Thymus (tissue), 11 donors: ENCODE data around the gene ITIH2. TPM values are rescaled to one million over a fixed set of nuclear protein-coding genes. Genes with fewer than 3 reads are reported as not detected.
"Not testable (repeated sequence)": the region's sequence is repeated elsewhere in the genome, so short reads cannot be mapped to it uniquely, and the experiment has no call there.

Source experiments
- DNase-seq, 9 donors: peaks; one replicate each; pipeline ENCODE4 v3.0.0-alpha.2; 2013; ENCODE audit warnings: low spot score in 9 of 9, low read depth in 6 of 9, missing footprints in 1 of 9
- H3K27ac ChIP-seq, 2 donors: one replicate each; pipeline ENCODE4 v1.5.1; 2013; ENCODE audit warnings: control low read depth in 1 of 2, low read depth in 1 of 2, low read length in 1 of 2, mild to moderate bottlenecking in 1 of 2, moderate library complexity in 1 of 2
- H3K27me3 ChIP-seq, 2 donors: one replicate each; pipeline ENCODE4 v1.5.1; 2013; ENCODE audit warnings: low read length in 1 of 2; ENCODE audit not compliant: control insufficient read depth in 2 of 2, insufficient read depth in 1 of 2
- H3K36me3 ChIP-seq, 2 donors: one replicate each; pipeline ENCODE4 v1.5.1; 2013; ENCODE audit warnings: low read length in 1 of 2, mild to moderate bottlenecking in 1 of 2, moderate library complexity in 1 of 2; ENCODE audit not compliant: control insufficient read depth in 2 of 2, insufficient read depth in 2 of 2
- H3K4me1 ChIP-seq, 2 donors: one replicate each; pipeline ENCODE4 v1.5.1; 2013; ENCODE audit warnings: low read length in 2 of 2; ENCODE audit not compliant: control insufficient read depth in 2 of 2, insufficient read depth in 2 of 2
- H3K4me3 ChIP-seq, 2 donors: one replicate each; pipeline ENCODE4 v1.5.1; 2013; ENCODE audit warnings: low read length in 2 of 2, control low read depth in 1 of 2, mild to moderate bottlenecking in 1 of 2
- H3K9me3 ChIP-seq, 2 donors: one replicate each; pipeline ENCODE4 v1.5.1; 2013; ENCODE audit warnings: low read length in 1 of 2, mild to moderate bottlenecking in 1 of 2; ENCODE audit not compliant: control insufficient read depth in 2 of 2, insufficient read depth in 1 of 2
- WGBS: extraction: QIAGEN DNeasy Blood & Tissue Kit; methylation state at CpG from one replicate; pipeline ENCODE4 v1.1.7; 2013; 5-methylcytosine and 5-hydroxymethylcytosine counted together
- polyA plus RNA-seq: library from polyadenylated mRNA; stranded (reverse); fragments of 200-250 nt; gene quantifications from one replicate; pipeline ENCODE4 v1.2.3, GENCODE V29; 2013
- total RNA-seq: library from RNA; stranded (reverse); fragments of 120-200 nt; gene quantifications from one replicate; pipeline ENCODE4 v1.2.4, GENCODE V29; 2013
- donor health status: healthy.

ITIH2 gene
- total and polyA plus RNA-seq, 2 donors, result 0.05 to 0.19 TPM

DNA sequence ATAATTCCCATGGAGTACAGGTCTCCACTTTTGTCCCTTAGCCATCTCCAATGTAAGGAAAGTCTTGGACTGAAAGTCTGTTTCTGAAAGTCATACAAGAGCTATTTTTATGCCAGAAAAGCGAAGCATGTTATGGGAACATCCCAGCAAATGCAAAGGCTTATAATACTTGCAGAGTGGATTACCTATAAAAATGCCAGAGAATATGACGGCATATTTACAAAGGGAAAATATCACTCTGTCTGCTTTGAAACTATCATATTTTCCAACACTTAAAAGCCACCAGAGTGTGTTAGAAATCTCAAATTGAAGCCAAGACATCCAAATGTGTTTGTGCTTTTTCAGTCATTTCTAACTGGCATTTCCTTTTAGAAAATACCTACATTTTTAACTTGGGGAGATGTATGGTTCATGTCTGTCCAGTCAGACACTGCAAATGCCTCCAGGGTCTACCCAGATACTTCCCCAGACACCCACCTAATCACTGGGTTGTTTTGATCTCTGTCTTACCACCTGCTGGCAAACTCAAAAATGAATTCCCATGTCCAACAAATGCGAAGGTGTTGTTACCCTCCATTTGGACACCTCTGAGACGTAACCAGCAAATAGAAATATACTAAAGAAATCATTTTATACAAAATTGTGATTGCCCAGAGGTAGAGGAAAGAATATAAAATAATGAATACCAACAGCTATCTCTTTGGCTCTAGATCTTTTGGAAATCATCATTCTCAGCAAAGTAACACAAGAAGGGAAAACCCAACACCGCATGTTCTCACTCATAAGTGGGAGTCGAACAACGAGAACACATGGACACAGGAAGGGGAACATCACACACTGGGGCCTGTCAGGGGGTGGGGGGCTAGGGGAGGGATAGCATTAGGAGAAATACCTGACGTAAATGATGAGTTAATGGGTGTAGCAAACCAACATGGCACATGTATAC, 1.2 kb downstream of the ITIH2 start:
- Histone ChIP-seq H3K27ac (no peak overlapping the region), H3K4me1 (no peaks in the 10 kb centered on the region), H3K27me3 (peaks cover 0 to 3% of the 10 kb centered on the region in 2 donors), H3K36me3 (no peaks in the 10 kb centered on the region), H3K4me3 (no peak overlapping the region), H3K9me3 (no peaks in the 10 kb centered on the region)
- no peak for DNase-seq
- WGBS, result 96% methylated on average over 8 of the region's 8 CpGs

DNA sequence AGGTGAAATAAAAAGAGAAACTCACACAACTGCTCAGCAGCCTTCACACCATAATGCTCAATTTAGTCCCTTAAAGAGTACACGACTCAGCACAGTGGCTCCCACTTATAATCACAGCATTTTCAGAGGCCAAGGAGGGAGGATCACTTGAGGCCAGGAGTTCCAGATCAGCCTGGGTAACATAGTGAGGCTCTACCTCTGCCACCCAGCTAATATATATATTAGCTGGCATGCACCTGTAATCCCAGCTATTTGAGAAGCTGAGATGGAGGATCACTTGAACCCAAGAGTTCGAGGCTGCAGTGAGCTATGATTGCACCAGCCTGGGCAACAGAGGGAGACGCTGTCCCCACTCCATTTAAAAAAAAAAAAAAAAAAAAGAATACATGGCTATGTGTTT, 2.2 kb downstream of the ITIH2 start:
- Histone ChIP-seq H3K27ac (no peak overlapping the region), H3K36me3 (no peaks in the 10 kb centered on the region), H3K4me1 (no peaks in the 10 kb centered on the region), H3K4me3 (no peak overlapping the region), H3K27me3 (peaks cover 0 to 3% of the 10 kb centered on the region in 2 donors), H3K9me3 (no peaks in the 10 kb centered on the region)
- WGBS, result 94% methylated on average over 3 of the region's 3 CpGs
- no peak for DNase-seq

DNA sequence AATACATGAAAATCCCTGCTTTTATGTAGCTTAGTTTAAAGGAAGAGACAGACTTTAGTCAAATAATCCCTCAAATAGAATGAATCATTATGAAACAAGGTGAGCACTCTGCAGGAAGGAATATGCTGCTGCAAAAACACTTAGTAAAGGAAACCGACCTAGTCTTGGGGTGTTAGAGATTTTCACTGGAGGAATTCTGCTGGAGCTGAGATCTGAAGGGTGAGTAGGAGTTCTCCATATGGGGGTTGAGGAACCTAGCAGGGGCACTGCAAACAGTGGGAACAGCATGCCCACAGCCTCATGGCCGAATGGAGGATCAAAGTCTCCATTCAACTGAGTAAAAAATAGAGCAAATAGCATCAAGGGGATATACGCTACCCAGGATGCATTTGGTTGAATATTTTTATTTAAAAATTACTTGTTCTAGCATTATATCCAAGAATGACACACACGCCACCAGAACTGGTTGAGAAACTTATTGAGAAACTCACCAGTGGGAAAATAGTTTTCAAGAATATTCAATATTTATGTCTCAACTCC, 3.5 kb downstream of the ITIH2 start:
- WGBS, result 95% methylated on average over 4 of the region's 4 CpGs
- Histone ChIP-seq H3K27ac (no peak overlapping the region), H3K4me3 (no peak overlapping the region), H3K4me1 (no peaks in the 10 kb centered on the region), H3K27me3 (peaks cover 0 to 3% of the 10 kb centered on the region in 2 donors), H3K9me3 (no peaks in the 10 kb centered on the region), H3K36me3 (no peaks in the 10 kb centered on the region)
- no peak for DNase-seq

DNA sequence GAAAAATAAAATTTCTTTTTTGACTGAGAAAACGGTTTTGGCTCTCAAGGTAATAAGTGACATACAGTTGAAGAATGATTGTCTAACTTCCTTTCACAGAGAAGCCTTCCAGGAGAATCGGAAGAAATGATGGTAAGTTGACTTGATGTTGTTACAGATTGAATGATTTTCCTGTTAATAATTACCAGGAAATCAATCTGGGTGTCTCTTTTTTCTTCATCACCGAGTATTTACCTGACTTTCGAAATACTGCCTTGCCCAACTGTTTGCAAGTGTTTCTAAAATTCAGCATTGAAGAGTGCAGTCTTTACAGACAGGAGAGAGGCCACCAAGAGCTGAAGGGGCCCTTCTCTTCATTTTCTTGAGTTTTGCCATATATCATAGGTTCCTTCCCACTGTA, 4.0 kb downstream of the ITIH2 start:
- Histone ChIP-seq H3K4me1 (no peaks in the 10 kb centered on the region), H3K9me3 (no peaks in the 10 kb centered on the region), H3K27me3 (peaks cover 0 to 3% of the 10 kb centered on the region in 2 donors), H3K36me3 (no peaks in the 10 kb centered on the region), H3K4me3 (no peak overlapping the region), H3K27ac (no peak overlapping the region)
- WGBS, result 96% methylated on average over 4 of the region's 4 CpGs
- DNase-seq, result no peak

DNA sequence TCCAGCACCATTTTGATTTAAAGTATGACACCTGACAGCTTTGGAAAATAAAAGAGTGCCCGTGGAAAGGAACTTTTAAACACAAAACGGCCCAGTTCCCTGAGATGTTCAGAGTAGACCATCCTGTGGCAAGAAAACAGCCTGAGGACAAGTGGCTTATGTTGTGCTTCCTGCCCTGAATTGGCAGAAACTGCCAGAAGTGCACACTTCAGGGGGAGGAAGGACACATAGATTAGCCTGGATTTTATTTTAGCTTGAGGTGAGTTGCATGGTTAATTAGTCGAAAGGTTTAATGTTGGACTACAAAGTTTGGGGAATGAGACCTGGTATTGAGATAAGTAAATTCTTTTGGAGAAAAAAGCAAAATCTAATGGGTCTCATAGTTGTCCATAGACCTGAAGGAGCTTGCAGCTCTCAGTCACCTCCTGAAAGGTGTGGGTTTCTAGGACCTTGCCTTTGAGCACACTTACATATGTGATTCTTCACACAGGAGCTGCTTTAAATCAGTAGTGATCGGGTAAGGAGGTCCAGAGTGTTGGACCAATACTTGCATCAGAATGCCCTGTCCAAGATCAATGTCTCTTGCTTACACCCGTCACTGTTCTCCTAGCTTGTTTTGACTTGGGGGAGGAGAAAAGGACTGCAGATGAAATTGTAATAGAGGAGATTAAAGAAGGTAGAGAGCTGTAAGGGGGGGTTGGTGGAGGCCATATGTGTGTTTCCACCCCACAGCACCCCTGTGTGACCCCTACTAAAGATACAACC, 4.9 kb downstream of the ITIH2 start:
- peaks cover 0 to 3% of the 10 kb centered on the region in 2 donors for H3K27me3 ChIP-seq
- 94% methylated on average over 5 of the region's 5 CpGs for WGBS
- no peak for DNase-seq

DNA sequence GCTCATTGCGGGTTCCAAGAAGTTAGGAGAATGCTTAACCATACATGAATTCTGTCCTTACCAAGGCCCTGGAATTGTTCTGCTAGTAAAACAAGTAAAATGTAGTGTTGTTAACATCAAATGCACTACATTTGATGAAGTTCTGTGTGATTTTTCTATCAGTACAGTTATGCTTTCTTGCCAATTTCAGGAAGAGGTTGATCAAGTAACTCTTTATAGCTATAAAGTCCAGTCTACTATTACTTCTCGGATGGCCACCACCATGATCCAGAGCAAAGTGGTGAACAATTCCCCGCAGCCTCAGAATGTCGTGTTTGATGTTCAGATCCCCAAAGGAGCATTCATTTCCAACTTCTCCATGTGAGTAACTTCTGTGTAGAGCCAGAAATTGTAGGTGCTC, 5.7 kb downstream of the ITIH2 start:
- WGBS, result 97% methylated on average over 4 of the region's 4 CpGs
- H3K27me3 ChIP-seq, result peaks cover 0 to 3% of the 10 kb centered on the region in 2 donors
- no peaks in the 10 kb centered on the region for H3K36me3 ChIP-seq

More for the DNA sequence above, 4.9 kb downstream of the ITIH2 start:
- no peak overlapping the region for H3K4me3 ChIP-seq
- H3K36me3 ChIP-seq, result no peaks in the 10 kb centered on the region
- no peaks in the 10 kb centered on the region for H3K9me3 ChIP-seq
- no peak overlapping the region for H3K27ac ChIP-seq
- H3K4me1 ChIP-seq, result no peaks in the 10 kb centered on the region

DNA sequence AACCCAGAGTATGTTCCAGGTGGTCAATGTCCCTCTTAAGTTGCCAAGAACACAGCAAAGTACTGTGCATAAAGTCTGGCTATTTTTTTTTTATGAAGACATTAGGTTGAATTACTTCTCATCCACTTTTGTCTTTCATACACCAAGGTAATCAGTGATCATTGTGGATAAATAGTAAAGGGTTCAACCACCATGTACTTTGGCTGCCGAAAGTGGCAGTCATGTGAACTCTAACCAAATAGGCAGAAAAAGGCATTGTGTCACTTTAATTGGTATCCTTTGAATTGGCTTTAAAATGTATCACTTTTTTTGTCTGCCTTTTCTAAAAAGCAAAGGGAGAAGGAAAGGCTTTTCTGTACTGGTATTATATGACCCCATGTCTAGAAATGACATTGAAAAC, 7.3 kb downstream of the ITIH2 start:
- Histone ChIP-seq H3K36me3 (no peaks in the 10 kb centered on the region), H3K4me1 (no peaks in the 10 kb centered on the region), H3K27me3 (no peaks in the 10 kb centered on the region), H3K9me3 (no peaks in the 10 kb centered on the region), H3K4me3 (no peak overlapping the region), H3K27ac (no peak overlapping the region)
- DNase-seq, result no peak
- 100% methylated on average over 1 of the region's 1 CpG for WGBS

More for the DNA sequence above, 5.7 kb downstream of the ITIH2 start:
- Histone ChIP-seq H3K27ac (no peak overlapping the region), H3K4me3 (no peak overlapping the region), H3K9me3 (no peaks in the 10 kb centered on the region), H3K4me1 (no peaks in the 10 kb centered on the region)
- no peak for DNase-seq

DNA sequence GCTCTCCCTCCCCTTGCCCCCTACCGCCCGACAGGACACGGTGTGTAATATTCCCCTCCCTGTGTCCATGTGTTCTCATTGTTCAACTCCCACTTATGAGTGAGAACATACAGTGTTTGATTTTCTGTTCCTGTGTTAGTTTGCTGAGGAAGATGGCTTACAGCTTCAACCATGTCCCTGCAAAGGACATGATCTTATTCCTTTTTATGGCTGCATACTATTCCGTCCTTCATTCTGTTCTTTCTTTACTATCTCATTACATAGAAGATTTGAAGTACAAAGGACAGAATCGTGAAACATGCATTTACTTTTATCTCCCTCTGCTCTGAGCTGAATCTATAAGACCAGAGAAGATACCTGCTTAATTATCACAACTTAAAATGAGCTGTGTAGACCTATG, 8.0 kb downstream of the ITIH2 start:
- WGBS, result 94% methylated on average over 5 of the region's 5 CpGs
- H3K27me3 ChIP-seq, H3K36me3 ChIP-seq: not testable (repeated sequence)

DNA sequence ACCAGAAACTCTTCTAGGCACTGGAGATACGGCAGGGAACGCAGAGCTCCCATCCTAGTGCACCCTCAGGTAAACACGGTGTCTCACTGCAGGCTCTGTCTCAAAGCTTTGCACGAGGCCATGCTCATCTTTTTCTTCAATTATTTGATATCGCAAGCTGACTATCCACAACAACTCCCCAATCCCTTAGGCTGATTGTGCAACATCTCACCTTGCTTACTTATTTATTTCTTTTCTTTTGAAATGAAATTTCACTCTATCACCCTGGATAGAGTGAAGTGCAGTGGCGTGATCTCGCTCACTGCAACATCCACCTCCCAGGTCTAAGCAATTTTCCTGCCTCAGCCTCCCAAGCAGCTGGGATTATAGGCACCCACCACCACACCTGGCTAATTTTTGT, 12.4 kb downstream of the ITIH2 start:
- no peak for DNase-seq
- H3K4me3 ChIP-seq, result no peak overlapping the region
- no peaks in the 10 kb centered on the region for H3K36me3 ChIP-seq
- 98% methylated on average over 7 of the region's 7 CpGs for WGBS
- H3K4me1 ChIP-seq, result no peaks in the 10 kb centered on the region
- no peaks in the 10 kb centered on the region for H3K27me3 ChIP-seq
- H3K9me3 ChIP-seq, result no peaks in the 10 kb centered on the region
- H3K27ac ChIP-seq, result no peak overlapping the region

More for the DNA sequence above, 8.0 kb downstream of the ITIH2 start:
- H3K9me3 ChIP-seq, H3K4me3 ChIP-seq, DNase-seq, H3K4me1 ChIP-seq, H3K27ac ChIP-seq: not testable (repeated sequence)
